Retinal pigment epithelial cell (primary cell): ENCODE measurements around the gene PRKAG3.

Experiments
- DNase-seq: peaks from one replicate; pipeline ENCODE4 v3.0.0-alpha.2; 2010; ENCODE audit warnings: low read depth
- H3K4me3 ChIP-seq: 2 replicates; pipeline ENCODE4 v1.5.1; 2011; ENCODE audit warnings: mild to moderate bottlenecking, low read length, control low read depth, moderate library complexity
- CTCF ChIP-seq: conservative IDR thresholded peaks from 2 replicates; pipeline ENCODE4 v1.5.1; 2011; ENCODE audit warnings: low read depth, low read length, control low read depth, inconsistent platforms

PRKAG3 gene

GRCh38 chr2:218857371-218858137 lies 26.0 kb upstream of the PRKAG3 start:
- no peak overlapping the region for H3K4me3 ChIP-seq
- no peak for TF ChIP-seq CTCF
- no peak for DNase-seq

- no peak for TF ChIP-seq CTCF
- no peak for DNase-seq
Observed at GRCh38 chr2:218856896-218857243, 25.3 kb upstream of the PRKAG3 start.

GRCh38 chr2:218856167-218856895 lies 24.7 kb upstream of the PRKAG3 start:
- H3K4me3 ChIP-seq: no peak overlapping the region
- DNase-seq: no peak
- no peak for TF ChIP-seq CTCF

More at GRCh38 chr2:218856896-218857243, 25.3 kb upstream of the PRKAG3 start:
- no peak overlapping the region for H3K4me3 ChIP-seq

GRCh38 chr2:218855305-218856166 lies 23.9 kb upstream of the PRKAG3 start:
- no peak overlapping the region for H3K4me3 ChIP-seq
- no peak for DNase-seq
- no peak for TF ChIP-seq CTCF

- TF ChIP-seq CTCF: no peak
- DNase-seq: no peak
- no peak overlapping the region for H3K4me3 ChIP-seq
Observed at GRCh38 chr2:218854860-218855259, 23.3 kb upstream of the PRKAG3 start.

GRCh38 chr2:218853766-218854165 lies 22.2 kb upstream of the PRKAG3 start:
- no peak overlapping the region for H3K4me3 ChIP-seq
- TF ChIP-seq CTCF: no peak
- DNase-seq: no peak
